NCI-H82 treated with DMSO at 0.1 percent for 48 hours (cell line): ENCODE results near the gene FAM118B.

ENCODE experiments used
- DNase-seq: peaks from one replicate; lab custom pipeline; 2025; ENCODE audit not compliant: unreplicated experiment; lab: John Stamatoyannopoulos, UW

Gene FAM118B

GRCh38 chr11:126211236-126212088 lies at the start of gene FAM118B, which contains the start of gene RPUSD4:
Gene FAM118B (plus strand): TSS chr11:126211782. CDS start chr11:126235002, 23,220 bp downstream.
Gene RPUSD4 (minus strand): TSS chr11:126211650. CDS start chr11:126211638, 12 bp downstream.
- DNase-seq: peak; percentile 80

- no peak for DNase-seq
Measured at GRCh38 chr11:126162306-126163030, 49.1 kb upstream of the FAM118B start.

- peak; percentile 32 for DNase-seq
Measured at GRCh38 chr11:126163074-126163700, 48.4 kb upstream of the FAM118B start.

GRCh38 chr11:126163779-126164178 lies 47.8 kb upstream of the FAM118B start:
- DNase-seq: no peak

GRCh38 chr11:126164781-126165180 lies 46.8 kb upstream of the FAM118B start:
- no peak for DNase-seq

GRCh38 chr11:126165311-126165720 lies 46.3 kb upstream of the FAM118B start:
- DNase-seq: peak; percentile 89

GRCh38 chr11:126165757-126166156 lies 45.8 kb upstream of the FAM118B start:
- DNase-seq: no peak

GRCh38 chr11:126166413-126166812 lies 45.2 kb upstream of the FAM118B start:
- DNase-seq: no peak

- no peak for DNase-seq
Measured at GRCh38 chr11:126167488-126167887, 44.1 kb upstream of the FAM118B start.

- DNase-seq: no peak
Measured at GRCh38 chr11:126169291-126169690, 42.3 kb upstream of the FAM118B start.

- DNase-seq: no peak
Measured at GRCh38 chr11:126172596-126173038, 39.0 kb upstream of the FAM118B start.

GRCh38 chr11:126173257-126173656 lies 38.3 kb upstream of the FAM118B start:
- no peak for DNase-seq

- DNase-seq: no peak
Measured at GRCh38 chr11:126174816-126175215, 36.8 kb upstream of the FAM118B start.

GRCh38 chr11:126175393-126175792 lies 36.2 kb upstream of the FAM118B start:
- DNase-seq: no peak

GRCh38 chr11:126176853-126177470 lies 34.6 kb upstream of the FAM118B start:
- no peak for DNase-seq

GRCh38 chr11:126181939-126182730 lies 29.4 kb upstream of the FAM118B start:
- DNase-seq: no peak

GRCh38 chr11:126182787-126183445 lies 28.7 kb upstream of the FAM118B start:
- no peak for DNase-seq

GRCh38 chr11:126185259-126186024 lies 26.1 kb upstream of the FAM118B start:
- no peak for DNase-seq
